Left forelimb (tissue), 1 donor: ENCODE measurements around the gene PANK4.
"Not testable (repeated sequence)": the region's sequence is repeated elsewhere in the genome, so short reads cannot be mapped to it uniquely, and the experiment has no call there.

Source experiments
- DNase-seq: peaks from one replicate; pipeline ENCODE4 v3.0.0-alpha.2; 2018; ENCODE audit warnings: low spot score

Gene PANK4

GRCh38 chr1:2558861-2559260, 32.5 kb upstream of the PANK4 start:
- DNase-seq, result no peak

DNA sequence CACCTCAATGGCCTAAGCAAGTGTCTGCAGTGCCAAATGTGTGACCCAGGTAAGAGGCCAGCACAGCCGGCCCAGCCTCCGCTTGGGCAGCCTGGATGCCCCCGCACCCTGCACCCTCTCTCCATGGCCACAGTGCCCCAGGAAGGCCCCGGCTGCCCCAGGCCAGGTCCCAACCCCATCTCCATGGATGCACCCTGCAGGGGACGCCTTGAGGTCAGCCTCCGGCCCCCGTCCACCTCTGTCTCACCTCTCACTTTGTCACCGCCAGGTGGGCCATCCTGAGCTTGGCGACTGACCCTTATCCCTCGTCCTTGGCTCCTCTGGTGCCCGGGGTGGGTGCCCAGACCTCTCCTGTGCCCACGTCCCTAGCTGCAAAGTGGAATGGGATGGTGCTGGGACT, 32.0 kb upstream of the PANK4 start:
- no peak for DNase-seq

GRCh38 chr1:2557482-2558400, 31.3 kb upstream of the PANK4 start:
- no peak for DNase-seq

GRCh38 chr1:2556678-2557481, 30.5 kb upstream of the PANK4 start:
- DNase-seq, result no peak

DNA sequence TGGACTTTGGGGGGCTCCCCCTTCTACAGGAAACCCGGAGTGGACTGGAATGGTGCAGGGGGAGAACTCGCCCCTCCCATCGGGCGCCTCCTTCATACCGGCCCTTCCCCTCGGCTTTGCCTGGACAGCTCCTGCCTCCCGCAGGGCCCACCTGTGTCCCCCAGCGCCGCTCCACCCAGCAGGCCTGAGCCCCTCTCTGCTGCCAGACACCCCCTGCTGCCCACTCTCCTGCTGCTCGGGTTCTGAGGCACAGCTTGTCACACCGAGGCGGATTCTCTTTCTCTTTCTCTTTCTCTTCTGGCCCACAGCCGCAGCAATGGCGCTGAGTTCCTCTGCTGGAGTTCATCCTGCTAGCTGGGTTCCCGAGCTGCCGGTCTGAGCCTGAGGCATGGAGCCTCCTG, 29.9 kb upstream of the PANK4 start, which contains the start of gene TNFRSF14:
TNFRSF14 (plus strand) TSS at position 95 of the 401 bp plus-strand sequence; CDS start at position 389, 294 bp downstream.
- no peak for DNase-seq

DNA sequence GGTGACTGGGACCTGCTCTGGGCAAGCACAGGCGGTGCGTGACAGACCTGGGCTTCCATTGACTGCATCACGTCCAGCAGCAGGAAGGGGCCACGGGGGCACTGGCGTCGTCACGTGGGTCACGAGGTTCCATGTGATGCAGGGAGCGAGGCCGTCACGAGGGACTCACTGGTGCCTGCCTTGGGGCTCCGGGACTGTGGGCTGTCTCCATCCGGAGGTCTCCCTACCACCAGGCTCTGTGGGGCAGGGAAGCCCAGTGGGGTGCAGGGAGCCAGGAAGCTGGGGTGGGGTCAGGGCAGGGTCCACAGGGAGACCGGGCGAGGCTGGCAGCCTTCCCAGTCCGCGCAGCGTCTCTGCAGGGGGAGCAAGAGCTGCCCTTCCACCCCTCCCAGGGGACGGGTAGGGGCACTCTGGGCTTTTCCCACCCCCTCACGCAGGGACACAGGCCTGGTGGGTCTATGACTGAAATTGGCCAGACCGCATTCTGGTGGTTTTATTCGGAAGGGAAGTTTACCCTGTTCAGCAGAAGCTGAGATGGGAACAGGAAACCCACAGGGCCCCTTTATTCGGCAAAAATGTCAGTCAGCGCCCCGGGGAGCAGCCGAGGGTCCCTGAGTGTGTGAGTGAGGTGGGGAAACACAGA, 29.4 kb upstream of the PANK4 start:
- no peak for DNase-seq

GRCh38 chr1:2554621-2555387, 28.4 kb upstream of the PANK4 start:
- DNase-seq, result no peak

- no peak for DNase-seq
Observed at GRCh38 chr1:2553871-2554620, 27.6 kb upstream of the PANK4 start.

DNA sequence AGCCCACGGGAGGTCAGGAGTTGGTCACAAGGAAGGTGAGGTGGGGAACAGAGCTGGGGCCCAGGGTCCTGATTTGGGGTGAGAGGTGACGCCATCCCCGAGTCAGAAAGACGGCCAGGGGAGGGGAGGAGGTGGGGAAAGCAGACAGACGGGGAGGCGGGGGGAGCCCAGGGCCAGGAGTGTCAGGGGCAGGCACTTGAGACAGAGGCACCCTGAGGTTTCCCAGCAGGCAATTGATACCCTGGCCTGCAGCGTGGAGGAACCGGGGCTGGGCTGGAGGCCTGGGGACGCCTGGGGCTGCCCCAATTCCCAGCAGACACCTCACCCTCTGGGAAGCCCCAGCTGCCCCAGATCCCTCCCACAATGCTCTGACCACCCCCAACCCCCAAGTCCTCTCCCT, 26.7 kb upstream of the PANK4 start:
- not testable (repeated sequence) for DNase-seq

DNA sequence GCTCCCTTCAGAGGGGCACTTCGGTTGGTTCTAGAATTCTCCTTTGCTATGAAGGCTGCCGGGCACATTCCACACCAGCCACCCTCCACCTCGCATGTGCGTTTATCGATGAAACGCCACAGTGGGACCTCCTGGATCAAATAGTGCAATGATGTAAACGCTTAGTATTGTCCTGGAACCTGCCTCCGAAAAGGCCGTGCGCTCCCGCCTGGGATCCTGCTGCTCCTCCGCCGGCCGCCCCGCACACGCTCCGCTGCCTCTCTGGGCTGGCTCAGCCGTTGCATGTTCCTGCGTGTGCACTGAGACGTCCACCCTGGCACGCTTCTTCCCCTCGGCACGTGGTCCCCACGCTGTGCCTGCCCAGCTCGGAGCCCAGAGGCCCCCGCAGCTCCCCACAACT, 25.8 kb upstream of the PANK4 start:
- no peak for DNase-seq

DNA sequence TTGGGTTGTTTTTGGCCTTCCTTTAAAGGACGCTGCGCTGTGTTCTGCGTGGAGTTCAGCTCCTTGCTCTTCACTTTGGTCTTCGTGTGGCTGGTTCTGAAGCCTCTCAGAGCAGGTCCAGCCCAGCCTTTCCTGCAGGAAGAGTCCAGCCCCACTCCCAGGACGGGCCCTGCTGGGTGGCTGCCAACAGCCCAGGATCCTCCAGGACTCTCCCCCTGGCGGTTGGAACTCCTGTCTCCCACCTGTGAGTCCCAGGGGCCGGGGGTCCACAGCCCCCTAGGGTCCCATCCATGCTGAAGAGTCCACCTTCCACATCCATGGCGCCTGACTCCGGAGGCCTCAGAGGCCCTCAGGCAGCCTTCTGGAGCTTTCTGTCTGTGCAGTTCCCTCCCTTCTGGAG, 25.1 kb upstream of the PANK4 start:
- not testable (repeated sequence) for DNase-seq

DNA sequence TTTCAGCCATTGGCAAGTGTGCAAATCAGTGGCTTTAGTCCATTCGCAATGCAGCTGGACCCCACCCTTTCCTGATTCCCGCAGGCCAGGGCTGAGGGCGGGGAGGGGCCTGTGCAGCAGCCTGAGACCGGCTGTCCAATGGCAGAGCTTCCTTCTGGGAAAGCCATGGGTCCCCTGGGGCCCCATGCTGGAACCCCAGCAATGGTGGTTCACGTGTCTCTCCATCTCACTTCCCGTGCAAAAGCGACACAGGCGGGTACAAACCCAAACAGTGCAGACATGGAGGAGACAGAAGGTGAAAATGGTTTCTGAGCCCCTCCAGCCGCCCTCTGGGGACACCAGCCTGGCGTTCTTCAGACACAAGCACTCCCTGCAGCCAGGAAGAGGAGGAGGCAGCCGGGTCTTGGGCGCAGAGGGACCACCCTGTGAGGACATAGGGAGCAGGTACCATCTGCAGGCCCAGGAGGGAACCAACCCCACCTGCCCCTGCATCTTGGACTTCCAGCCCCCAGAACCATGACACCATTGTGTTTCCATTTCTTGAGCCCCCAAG, 24.0 kb upstream of the PANK4 start:
- DNase-seq, result not testable (repeated sequence)

DNA sequence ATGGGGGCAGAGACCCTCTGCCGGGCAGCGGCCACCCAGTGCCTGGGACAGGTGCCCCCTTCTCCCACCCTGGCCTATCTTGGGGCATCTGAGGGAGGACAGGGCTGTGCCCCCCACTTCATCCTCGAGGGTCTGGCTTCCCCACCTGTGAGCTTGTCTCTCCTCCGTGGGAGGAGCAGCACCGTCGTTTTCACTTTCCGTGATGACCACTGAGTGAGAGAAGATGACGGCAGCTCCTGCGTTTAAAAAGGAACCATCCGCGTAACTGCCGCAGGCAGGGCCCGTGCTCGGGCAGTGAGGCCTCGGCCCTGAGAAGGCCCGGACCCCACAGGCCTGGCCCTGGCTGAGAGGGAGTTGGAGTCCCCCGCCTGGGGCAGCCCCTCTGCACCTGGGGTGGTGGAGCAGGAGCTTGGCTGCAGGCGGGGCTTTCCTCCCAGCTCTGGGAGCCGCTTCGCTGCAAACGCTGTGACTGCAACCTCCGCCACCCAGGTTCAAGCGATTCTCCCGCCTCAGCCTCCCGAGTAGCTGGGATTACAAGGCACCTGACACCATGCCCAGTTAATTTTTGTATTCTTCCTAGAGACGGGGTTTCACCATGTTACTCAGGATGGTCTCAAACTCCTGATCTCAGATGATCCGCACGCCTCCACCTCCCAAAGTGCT, 23.1 kb upstream of the PANK4 start:
- DNase-seq, result not testable (repeated sequence)

GRCh38 chr1:2548068-2548589, 21.7 kb upstream of the PANK4 start:
- no peak for DNase-seq

DNA sequence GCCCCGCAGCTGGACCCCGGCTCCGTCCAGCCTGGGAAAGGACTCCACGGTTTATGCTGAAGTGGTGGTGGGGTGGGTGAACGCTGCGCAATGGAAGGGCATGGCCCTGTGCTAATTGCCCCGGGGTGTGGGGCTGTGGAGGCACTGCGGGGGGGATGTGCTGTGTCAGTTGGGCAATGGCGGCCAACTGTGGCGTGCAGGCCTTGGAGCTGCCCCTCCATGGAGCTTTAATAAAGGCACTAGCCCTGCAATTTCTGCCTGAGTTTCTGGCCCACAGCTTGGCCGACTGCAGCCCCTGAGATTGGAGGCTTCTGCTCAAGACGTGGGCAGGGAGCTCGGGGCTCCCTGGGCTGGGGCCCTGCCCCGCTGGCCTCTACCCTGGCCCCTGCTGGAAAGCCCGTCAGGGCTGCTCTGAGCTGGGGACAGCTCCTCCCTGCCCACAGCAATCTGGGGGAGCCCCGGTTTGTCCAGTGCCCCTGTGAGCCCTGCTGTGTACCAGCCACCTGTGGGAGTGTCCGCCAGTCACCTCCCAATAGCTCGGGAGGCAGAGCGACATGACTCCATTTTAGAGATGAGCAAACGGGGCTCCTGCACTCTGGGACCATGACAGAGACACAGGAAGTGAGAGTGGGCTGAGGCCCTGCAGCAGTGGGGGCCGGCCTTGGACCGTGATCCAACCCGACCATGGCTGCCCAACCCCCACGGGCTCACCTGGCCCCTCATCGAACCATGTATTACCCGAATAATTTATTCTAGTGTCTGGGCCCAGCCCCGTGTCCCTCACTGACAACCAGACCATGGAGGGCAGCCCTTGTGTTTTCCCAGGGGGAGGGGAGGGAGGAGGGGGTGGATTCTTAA, 21.0 kb upstream of the PANK4 start:
- DNase-seq, result no peak

GRCh38 chr1:2546515-2547209, 20.3 kb upstream of the PANK4 start:
- no peak for DNase-seq

DNA sequence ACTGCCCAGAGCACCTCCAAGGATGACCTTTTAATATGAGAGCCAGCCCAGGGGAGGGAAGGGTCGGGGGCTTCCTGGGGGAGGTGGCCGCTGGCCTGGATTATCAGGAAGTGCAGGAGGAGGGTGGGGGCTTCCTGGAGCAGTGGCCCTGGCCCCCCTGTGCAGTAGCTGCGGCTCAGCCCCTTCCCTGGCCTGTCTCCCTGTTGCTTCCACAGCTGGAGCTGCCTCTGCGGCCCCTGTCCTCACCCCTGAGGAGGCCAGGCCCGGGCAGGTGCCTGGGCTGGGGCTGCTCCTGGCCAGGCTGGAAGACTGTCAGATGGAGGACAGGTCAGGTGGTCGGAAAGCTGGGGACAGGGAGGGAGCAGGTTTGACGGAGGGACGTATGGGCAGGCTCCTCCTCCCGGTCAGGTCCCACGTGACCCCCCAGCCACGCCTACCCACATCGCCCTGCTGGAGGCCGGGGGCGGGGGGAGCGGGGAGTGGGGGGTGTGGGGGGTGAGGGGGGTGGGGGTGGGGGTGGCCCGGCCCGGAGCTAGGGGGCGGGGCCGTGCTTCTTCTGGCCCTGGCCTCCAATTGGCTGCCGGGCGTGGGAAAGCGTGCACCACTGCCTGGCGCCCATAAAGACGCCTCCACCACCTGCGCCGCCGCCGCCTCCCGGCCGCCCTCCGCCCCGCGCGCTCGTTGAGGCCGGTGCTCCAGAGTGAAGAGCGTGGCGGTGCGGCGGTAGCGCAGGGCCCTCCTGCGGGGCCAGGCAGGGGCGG, 19.5 kb upstream of the PANK4 start:
- DNase-seq, result peak; percentile 83
